Stimulated activated CD4-positive, alpha-beta T cell treated with anti-CD3 and anti-CD28 coated beads, TNF-alpha, amount 100 ng/mL, for 24 hours (primary cell): ENCODE measurements around the gene CCNB1.
"Not testable (repeated sequence)": the region's sequence is repeated elsewhere in the genome, so short reads cannot be mapped to it uniquely, and the experiment has no call there.

ENCODE experiments used
- DNase-seq, 3 experiments: peaks; one replicate each; pipeline ENCODE4 v3.0.0-alpha.2; 2020; ENCODE audit warnings: low read depth in 3 of 3

CCNB1 gene

DNA sequence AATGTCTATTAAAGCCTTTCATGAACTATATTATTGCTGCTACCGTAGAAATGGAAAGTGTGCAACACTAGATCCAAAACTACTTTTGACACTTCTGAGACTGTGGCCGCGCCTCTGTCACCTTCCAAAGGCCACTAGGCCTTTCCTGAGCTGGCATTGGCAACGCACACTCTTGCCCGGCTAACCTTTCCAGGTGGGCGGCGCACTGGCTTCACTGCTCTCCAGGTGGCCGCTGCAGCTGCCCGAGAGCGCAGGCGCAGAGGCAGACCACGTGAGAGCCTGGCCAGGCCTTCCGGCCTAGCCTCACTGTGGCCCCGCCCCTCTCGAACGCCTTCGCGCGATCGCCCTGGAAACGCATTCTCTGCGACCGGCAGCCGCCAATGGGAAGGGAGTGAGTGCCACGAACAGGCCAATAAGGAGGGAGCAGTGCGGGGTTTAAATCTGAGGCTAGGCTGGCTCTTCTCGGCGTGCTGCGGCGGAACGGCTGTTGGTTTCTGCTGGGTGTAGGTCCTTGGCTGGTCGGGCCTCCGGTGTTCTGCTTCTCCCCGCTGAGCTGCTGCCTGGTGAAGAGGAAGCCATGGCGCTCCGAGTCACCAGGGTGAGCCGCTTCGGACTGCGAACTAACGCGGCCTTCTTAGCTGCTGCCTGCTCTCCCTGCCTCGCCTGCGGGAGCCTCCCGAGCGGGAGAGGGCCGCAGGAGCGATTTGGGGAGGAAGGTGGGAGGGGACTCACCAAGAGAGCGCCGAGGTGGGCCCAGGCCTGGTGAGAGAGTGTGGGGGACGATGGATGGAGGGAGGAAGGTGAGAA lies at the start of gene CCNB1:
Gene CCNB1 (plus strand): TSS at position 465 of the 807 bp plus-strand sequence. CDS start 113 bp downstream, at position 578.
- DNase-seq = peak; percentile 95 to 98 (median 95)

DNA sequence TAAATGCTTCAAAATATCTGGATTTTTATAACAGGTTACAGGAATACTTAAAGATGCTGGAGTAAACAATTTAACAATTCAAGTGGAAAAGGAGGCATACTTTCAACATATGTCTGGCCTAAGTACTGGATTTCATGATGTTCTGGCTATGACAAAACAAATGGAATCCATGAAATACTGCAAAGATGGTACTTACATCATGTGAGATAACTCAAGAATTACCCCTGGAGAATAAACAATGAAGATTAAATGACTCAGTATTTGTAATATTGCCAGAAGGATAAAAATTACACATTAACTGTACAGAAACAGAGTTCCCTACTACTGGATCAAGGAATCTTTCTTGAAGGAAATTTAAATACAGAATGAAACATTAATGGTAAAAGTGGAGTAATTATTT lies 37.5 kb upstream of the CCNB1 start:
- DNase-seq = no peak

DNA sequence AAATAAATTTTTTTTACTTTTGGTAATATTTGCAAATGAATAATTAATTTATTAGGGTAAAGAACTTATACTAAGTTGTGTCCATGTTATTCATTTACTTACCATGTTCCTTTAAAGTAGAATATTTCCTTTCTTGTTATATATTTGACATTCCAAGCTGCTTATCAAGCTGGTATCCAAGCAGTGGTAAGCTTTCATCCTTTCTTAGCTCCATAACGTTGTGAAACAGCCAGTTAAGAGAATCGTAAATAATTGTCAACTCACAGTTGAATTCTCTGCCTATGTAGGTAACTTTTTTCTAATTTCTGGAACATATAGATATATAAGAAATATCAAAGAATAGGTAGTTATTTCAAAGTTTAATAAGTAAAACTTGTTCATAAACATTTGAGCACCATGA lies 36.7 kb upstream of the CCNB1 start:
- no peak for DNase-seq

DNA sequence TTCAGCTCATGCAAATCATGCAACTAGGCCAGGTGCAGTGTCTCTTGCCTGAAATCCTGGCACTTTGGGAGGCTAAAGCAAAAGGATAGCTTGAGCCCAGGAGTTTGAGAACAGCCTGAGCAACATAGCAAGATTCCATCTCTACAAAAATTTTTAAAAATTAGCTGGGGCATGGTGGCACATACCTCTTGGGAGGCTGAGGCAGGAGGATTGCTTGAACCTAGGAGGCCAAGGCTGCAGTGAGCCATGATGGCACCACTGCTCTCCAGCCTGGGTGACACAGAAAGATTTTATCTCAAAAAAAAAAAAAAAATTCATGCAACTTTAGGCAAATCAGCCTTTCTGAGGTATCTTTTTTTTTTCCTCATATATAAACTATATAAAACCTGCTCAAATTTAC lies 35.6 kb upstream of the CCNB1 start:
- DNase-seq = no peak

DNA sequence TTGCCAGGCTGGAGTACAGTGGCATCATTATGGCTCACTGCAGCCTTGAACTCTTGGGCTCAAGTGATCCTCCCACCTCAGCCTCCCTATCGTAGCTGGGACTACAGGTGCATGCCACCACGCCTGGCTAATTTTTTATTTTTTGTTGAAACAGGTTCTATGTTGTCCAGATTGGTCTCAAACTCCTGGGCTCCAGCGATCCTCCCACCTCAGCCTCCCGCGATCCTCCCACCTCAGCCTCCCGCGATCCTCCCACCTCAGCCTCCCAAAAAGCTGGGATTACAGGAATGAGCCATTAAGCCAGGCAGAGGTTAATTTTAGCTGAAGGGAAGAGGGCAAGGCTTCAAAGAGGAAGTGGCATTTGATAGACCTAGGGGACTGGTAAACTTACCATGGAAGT lies 32.8 kb upstream of the CCNB1 start:
- no peak for DNase-seq

DNA sequence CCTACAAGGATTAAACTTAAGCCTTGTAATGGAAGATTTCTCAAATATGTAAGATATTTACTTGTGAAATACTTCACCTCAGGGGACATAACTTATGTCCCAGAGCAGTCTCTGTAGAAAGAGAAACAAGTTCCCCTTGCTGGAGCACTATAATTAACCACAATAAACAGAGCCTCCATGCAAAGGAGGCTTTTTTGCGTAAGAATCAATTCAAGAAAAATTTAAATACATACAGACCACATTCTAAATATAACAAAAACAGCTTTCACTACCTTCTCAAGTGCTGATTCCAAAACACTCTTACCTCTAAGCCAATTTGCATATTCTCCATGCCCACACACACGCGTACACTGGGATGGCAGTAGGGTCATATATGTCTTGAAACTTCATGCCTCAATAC lies 30.7 kb upstream of the CCNB1 start:
- DNase-seq = no peak

DNA sequence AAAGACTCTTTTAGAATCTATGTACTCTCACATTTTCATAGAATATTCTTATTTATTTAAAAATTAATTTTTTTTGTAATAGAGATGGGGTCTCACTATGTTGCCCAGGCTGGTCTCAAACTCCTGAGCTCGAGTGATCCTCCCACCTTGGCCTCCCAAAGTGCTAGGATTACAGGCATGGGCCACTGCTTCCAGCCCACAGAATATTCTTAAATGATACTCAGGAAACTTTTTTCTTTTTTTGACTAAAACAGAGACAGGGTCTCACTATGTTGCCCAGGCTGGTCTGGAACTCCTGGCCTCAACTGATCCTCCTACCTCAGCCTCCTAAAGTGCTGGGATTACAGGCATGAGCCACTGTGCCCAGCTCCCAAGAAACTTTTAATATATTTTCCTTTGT lies 29.7 kb upstream of the CCNB1 start:
- DNase-seq = not testable (repeated sequence)

DNA sequence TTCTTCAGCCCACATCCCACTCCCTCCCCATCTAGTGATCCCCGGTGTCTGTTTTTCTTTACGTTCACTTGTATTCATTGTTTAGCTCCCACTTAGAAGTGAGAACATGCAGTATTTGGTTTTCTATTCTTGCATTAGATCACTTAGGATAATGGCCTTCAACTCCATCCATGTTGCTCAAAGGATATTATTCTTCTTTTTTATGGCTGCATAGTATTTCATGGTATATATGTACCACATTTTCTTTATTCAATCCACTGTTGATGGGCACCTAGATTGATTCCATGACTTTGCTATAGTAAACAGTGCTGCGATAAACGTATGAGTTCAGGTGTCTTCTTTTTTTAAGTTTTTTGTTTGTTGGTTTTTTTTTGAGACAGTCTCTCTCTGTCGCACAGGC lies 29.1 kb upstream of the CCNB1 start:
- DNase-seq = no peak

DNA sequence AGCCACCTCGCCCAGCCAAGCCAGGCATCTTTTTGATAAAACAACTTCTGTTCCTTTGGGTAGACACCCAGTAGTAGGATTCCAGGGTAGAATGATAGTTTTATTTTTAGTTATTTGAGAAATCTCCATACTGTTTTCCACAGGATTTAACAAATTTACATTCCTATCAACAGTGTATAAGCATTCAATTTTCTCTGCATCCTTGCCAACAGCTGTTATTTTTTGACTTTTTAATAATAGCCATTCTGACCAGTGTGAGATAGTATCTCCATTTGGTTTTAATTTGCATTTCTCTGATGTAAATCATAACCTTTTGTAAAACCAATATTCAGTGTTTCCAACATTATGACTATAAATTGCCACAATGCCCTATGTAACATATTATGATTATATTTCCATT lies 28.2 kb upstream of the CCNB1 start:
- no peak for DNase-seq

DNA sequence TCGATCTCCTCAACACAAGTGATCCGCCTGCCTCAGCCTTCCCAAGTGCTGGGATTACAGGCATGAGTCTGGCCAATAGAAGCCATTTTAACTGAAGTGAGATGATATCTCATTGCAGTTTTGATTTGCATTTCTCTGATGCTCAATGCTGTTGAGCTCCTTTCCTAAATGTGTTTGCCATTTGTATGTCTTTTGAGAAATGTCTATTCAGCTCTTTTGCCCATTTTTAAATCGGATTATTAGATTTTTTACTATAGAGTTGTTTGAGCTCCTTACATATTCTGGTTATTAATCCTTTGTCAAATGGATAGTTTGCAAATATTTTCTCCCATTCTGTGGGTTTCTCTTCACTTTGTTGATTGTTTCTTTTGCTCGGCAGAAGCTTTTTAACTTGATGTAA lies 26.7 kb upstream of the CCNB1 start:
- DNase-seq = not testable (repeated sequence)

DNA sequence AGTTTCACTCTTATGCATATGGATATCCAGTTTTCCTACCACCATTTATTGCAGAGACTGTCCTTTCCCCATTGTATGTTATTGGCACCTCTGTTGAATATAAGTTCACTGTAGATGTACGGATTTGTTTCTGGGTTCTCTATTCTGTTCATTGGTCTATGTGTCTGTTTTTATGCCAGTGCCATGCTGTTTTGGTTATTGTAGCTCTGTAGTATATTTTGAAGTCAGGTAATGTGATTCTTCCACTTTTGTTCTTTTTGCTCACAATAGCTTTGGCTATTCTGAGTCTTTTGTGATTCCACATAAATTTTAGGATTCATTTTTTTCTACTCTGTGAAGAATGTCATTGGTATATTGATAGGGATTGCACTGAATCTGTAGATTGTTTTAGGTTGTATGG lies 26.1 kb upstream of the CCNB1 start:
- DNase-seq = no peak

DNA sequence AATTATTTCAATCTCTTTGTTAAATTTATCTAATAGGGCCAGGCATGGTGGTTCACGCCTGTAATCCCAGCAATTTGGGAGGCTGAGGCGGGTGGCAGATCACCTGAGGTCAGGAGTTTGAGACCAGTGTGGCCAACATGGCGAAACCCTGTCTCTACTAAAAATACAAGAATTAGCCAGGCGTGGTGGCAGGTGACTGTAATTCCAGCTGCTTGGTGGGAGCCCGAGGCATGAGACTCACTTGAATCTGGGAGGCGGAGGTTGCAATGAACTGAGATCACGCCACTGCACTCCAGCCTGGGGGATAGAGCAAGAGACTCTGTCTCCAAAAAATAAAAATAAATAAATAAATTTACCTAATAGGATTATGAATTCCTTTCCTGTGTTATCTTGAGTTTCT lies 18.4 kb upstream of the CCNB1 start:
- DNase-seq = not testable (repeated sequence)

DNA sequence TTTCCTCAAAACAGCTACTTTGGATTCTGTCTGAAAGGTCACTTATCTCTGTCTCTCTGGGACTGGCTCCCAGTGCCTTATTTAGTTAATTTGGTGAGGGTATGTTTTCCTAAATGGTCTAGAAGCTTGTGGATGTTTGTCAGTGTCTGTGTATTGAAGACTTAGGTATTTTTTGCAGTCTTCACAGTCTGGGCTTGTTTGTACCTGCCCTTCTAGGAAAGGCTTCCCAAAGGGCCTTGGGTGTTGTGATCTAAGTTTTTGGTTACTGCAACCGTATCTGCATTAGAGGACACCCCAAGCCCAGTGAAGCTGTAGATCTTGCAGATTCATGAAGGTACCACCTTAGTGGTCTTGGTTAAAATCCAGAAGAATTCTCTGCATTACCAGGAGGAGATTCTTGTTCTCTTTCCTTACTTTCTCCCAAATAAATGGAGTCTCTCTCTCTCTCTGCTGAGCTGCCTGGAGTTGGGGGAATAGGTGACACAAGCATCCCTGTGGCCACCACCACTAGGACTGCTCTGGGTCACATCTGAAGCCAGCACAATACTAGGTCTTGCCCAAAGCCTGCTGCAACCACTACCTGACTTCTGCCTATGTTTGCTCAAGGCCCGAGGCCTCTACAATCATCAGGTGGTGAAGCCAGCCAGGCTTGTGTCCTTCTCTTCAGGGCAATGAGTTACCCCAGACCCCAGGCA lies 17.8 kb upstream of the CCNB1 start:
- no peak for DNase-seq

DNA sequence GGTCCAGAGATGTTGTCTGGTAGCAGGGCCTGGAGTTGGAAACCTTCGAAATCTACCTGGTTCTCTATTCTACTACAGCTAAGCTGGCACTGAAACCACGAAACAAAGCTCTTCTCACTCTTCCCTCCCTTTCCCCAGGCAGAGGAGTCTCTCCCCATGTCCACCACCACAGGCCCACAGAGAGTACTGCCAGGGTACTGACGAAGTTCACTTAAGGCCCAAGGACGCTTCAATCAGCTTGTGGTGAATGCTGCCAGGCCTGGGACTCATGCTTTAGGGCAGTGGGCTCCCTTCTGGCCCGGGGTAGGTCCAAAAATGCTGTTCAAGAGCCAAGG lies 17.3 kb upstream of the CCNB1 start:
- no peak for DNase-seq

DNA sequence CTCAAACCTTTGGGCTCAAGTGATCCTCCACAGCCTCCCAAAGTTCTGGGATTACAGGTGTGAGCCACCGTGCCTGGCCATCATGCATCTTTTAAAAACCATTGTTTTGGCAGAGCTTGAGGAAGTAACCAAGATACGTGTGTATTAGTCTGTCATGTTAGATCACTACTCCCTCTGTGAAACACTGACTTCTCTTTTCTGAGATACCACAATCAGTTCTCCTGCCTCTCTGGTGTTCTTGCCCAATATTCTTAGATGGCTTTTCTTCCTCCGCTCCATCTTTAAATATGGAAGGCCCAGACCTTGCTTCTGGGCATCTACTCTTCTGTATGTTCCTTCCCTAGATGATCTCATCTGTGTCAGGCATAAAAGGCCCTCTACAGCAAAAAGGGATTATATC lies 14.2 kb upstream of the CCNB1 start:
- no peak for DNase-seq

DNA sequence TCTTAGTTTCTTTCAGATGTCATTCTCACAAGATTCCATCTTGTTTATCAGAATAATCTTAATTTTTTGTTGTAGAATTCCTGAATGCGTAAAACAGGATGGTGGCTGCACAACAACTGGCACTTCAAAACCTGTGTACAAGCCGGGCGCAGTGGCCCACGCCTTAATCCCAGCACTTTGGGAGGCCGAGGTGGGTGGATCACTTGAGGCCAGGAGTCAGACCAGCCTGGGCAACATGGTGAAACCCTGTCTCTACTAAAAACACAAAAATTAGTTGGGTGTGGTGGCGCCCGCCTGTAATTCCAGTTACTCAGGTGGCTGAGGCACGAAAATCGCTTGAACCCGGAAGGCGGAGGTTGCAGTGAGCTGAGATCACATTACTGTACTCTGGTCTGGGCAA lies 10.5 kb upstream of the CCNB1 start:
- DNase-seq = no peak

DNA sequence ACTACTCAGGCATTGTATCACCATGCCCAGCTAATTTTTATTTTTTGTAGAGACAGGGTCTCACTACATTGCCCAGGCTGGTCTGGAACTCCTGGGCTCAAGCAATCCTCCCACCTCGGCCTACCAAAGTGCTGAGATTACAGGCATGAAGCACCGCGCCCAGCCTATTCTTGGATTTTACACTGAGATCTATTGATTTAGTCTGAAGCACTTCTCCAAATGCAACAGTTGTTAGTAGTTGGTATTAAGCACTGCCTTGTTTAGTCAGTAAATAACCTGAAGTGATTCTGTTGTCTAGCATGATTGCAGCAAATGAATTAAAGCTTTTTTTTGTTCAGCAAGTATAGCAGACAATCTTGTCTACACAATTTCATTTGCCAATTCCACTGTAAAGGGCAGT lies 8.9 kb upstream of the CCNB1 start:
- no peak for DNase-seq

DNA sequence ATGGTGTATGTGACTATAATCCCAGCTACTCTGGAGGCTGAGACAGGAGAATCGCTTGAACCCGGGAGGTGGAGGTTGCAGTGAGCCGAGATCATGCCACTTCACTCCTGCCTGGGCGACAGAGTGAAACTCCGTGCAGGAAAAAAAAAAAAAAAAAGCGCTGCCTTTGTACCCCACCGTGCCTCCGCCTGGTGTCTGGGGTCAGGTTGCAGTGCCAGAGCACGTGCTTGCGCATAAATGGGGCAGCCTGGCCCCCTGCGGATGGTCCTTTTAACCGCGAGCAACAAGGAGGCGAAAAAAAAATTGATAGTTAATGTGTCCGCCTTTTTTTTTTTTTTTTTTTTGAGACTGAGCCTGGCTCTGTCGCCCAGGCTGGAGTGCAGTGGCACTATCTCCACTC lies 6.3 kb upstream of the CCNB1 start:
- DNase-seq = no peak

DNA sequence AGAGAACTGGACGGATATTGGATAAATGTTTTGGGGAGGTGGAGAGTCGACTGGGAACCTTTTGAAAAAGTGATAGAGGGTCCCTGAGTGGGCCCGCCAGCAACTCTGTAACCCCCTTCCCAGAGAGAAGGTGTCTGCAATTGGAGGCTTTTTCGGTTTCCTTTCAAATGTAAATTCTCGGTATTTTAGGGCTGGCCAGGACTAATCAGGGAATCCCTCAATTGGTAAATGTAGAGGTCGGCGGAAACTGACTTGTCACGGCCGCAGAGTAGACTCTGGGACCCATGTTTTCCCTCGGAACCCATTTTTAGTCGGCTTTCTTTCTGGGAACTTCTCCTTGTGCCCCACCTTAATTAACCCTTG lies 524 bp downstream of the CCNB1 start:
- no peak for DNase-seq

DNA sequence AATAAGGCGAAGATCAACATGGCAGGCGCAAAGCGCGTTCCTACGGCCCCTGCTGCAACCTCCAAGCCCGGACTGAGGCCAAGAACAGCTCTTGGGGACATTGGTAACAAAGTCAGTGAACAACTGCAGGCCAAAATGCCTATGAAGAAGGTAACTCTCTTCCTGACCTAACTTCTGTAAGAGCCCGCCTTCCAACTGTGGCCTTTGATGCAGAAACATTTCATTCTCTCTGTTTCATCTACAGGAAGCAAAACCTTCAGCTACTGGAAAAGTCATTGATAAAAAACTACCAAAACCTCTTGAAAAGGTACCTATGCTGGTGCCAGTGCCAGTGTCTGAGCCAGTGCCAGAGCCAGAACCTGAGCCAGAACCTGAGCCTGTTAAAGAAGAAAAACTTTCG lies 979 bp downstream of the CCNB1 start:
- DNase-seq = no peak

DNA sequence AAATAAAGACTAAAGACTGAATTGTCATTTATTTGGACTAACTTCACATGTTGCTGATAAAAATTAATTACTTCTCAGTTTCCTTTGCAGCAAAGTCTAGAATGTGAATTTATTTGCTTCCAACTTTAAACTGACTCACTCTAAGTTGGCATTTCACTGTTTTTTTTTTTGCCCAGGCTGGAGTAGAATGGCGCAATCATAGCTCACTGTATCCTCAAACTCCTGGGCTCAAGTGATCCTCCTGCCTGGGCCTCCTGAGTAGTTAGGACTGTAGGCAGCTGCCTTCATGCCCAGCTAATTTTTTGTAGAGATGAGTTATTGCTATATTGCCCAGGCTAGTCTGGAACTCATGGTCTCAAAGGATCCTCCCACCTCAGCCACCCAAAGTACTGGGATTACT lies 3.5 kb downstream of the CCNB1 start:
- DNase-seq = no peak

DNA sequence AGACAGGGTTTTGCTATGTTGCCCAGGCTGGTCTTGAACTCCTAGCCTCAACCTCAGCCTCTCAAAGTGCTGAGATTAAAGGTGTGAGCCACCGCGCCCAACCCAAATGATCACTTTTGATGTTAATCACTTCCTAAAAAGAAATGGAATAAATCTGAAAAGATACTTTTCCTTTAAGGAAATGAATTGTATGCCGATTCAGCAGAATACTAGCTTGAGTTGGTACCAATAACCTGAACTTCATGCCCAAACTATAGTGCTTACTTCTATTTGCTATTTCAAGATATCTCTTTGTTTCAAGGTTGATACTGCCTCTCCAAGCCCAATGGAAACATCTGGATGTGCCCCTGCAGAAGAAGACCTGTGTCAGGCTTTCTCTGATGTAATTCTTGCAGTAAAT lies 4.0 kb downstream of the CCNB1 start:
- DNase-seq = no peak

DNA sequence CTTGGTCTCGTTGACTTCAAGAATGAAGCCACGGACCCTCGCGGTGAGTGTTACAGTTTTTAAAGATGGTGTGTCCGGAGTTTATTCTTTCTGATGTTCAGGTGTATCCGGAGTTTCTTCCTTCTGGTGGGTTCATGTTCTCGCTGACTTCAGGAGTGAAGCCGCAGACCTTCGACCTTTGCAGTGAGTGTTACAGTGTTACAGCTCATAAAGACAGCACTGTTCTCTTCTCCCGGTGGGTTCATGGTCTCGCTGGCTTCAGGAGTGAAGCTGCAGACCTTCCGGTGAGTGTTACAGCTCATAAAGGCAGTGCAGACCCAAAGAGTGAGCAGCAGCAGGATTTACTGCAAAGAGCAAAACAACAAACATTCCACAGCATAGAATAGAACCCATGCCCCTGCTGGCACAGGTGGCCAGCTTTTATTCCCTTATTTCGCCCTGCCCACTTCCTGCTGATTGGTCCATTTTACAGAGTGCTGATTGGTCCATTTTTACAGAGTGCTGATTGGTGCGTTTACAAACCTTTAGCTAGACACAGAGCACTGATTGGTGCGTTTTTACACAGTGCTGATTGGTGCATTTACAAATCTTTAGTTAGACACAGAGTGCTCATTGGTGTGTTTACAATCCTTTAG lies 14.8 kb downstream of the CCNB1 start:
- not testable (repeated sequence) for DNase-seq
